ENCODE data around the gene YIPF1.

DNA sequence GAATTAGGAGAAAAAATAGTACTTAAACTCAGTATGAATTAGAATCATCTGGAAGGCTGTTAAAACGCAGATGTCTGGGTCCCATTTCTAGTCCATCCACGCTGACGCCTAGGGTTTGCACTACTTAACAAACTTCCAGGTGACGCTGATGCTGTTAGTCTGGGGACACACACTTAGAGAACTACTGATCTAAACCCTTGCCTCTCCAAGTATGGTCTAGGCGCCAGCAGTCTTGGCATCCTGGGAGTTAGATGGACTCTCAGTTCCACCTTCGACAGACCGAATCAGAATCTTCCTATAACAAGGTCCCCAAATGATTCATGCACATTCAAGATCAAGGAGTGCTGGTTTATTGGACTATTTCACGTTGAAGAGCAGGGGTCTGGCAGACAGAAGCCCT lies 15.9 kb upstream of the YIPF1 start:
- no peak for TF ChIP-seq POLR2A (IDR thresholded peaks at IDR 0.05)
- TF ChIP-seq, protein P1, sequence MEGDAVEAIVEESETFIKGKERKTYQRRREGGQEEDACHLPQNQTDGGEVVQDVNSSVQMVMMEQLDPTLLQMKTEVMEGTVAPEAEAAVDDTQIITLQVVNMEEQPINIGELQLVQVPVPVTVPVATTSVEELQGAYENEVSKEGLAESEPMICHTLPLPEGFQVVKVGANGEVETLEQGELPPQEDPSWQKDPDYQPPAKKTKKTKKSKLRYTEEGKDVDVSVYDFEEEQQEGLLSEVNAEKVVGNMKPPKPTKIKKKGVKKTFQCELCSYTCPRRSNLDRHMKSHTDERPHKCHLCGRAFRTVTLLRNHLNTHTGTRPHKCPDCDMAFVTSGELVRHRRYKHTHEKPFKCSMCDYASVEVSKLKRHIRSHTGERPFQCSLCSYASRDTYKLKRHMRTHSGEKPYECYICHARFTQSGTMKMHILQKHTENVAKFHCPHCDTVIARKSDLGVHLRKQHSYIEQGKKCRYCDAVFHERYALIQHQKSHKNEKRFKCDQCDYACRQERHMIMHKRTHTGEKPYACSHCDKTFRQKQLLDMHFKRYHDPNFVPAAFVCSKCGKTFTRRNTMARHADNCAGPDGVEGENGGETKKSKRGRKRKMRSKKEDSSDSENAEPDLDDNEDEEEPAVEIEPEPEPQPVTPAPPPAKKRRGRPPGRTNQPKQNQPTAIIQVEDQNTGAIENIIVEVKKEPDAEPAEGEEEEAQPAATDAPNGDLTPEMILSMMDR (IDR thresholded peaks at IDR 0.05) = no peak

Measured in tibial nerve (tissue), 3 donors.